Esophagus muscularis mucosa (tissue), 4 donors: ENCODE results near the gene RAB9B. TPM values are rescaled to one million over a fixed set of nuclear protein-coding genes. Genes with fewer than 3 reads are reported as not detected.
A peak's percentile ranks its signal among the peaks of the same experiment; 100 is the strongest.
"Not testable (repeated sequence)": the region's sequence is repeated elsewhere in the genome, so short reads cannot be mapped to it uniquely, and the experiment has no call there.

ENCODE experiments used
- DNase-seq: peaks from one replicate; pipeline ENCODE4 v3.0.0-alpha.2; 2017; ENCODE audit errors: extremely low spot score
- H3K27ac ChIP-seq, 4 donors: fragments of 200-600 bp; sonication (generic); replicated peaks in 1 of 4; 1 replicate in 3 of 4; 2 replicates in 1 of 4; pipeline ENCODE4 v1.5.1; 2016 to 2019; ENCODE audit warnings: mild to moderate bottlenecking in 1 of 4
- H3K27me3 ChIP-seq, 4 donors: fragments of 200-600 bp; sonication (generic); one replicate each; pipeline versions ENCODE4 v1.5.1 to v1.6.0; 2016 to 2019
- H3K36me3 ChIP-seq, 4 donors: fragments of 200-600 bp; sonication (generic); one replicate each; pipeline ENCODE4 v1.5.1; 2016 to 2019
- H3K4me1 ChIP-seq, 4 donors: fragments of 200-600 bp; sonication (generic); one replicate each; pipeline ENCODE4 v1.5.1; 2016 to 2019
- H3K4me3 ChIP-seq, 4 donors: fragments of 200-600 bp; sonication (generic); 1 replicate in 2 of 4; 2 replicates in 2 of 4; pipeline ENCODE4 v1.5.1; 2016 to 2019; ENCODE audit warnings: mild to moderate bottlenecking in 4 of 4, moderate library complexity in 1 of 4
- H3K9me3 ChIP-seq, 4 donors: fragments of 200-600 bp; sonication (generic); 1 replicate in 3 of 4; 2 replicates in 1 of 4; pipeline ENCODE4 v1.5.1; 2016 to 2019
- EP300 ChIP-seq: sonication (generic); formaldehyde crosslinking; IDR thresholded peaks from one replicate; pipeline ENCODE4 v1.6.1; 2017; ENCODE audit warnings: antibody characterized with exemption
- POLR2A ChIP-seq: fragments of 450-650 bp; IDR thresholded peaks from one replicate; pipeline ENCODE4 v1.6.1; 2017; ENCODE audit warnings: antibody characterized with exemption, moderate library complexity, mild to moderate bottlenecking, low read depth
- POLR2AphosphoS5 ChIP-seq, 2 donors: sonication (generic); formaldehyde crosslinking; IDR thresholded peaks; one replicate each; pipeline ENCODE4 v1.6.1; 2017; ENCODE audit warnings: antibody characterized with exemption in 2 of 2
- whole genome bisulfite sequencing: methylation state at CpG from one replicate; pipeline ENCODE4 v1.1.5; 2018; 5-methylcytosine and 5-hydroxymethylcytosine counted together
- intact Hi-C: fragments of 100-400 bp; cut with DNase I; formaldehyde crosslinking; loops from one replicate; pipeline ENCODE4 v1.15.1; 2023
- total RNA-seq, 4 donors: library from RNA; depleted of rRNA; stranded (reverse); fragments of >200 nt; gene quantifications; one replicate each; pipeline versions ENCODE4 v1.1.0 to v1.2.1, GENCODE V29; 2016
- TF ChIP-seq, protein P1 (sequence below), 3 experiments: fragments of 200-600 bp in 2 of 3; fragments of 450-650 bp in 1 of 3; sonication (generic) in 2 of 3; IDR thresholded peaks; one replicate each; pipeline ENCODE4 v1.5.1; 2017 to 2019; ENCODE audit warnings: antibody characterized with exemption in 3 of 3, mild to moderate bottlenecking in 2 of 3, moderate library complexity in 1 of 3

The RAB9B gene
- total RNA-seq, 4 donors from 2014 or later, result 8.9 to 13.6 (median 11.1) TPM

- no peaks in the 10 kb centered on the region for H3K9me3 ChIP-seq
- H3K4me3 ChIP-seq, result peak overlapping the region; percentile 64 to 72 (median 67)
- WGBS, result 29% methylated on average over 8 of the region's 11 CpGs
- peak overlapping the region; percentile 82 to 90 (median 87) for H3K27ac ChIP-seq
- H3K36me3 ChIP-seq, result no peaks in the 10 kb centered on the region
- peaks cover 0 to 20% (median 17%) of the 10 kb centered on the region in 4 donors for H3K4me1 ChIP-seq
- no peaks in the 10 kb centered on the region for H3K27me3 ChIP-seq
- intact Hi-C loops, result no loop called here
- TF ChIP-seq POLR2A (no peak), EP300 (no peak), POLR2AphosphoS5 (IDR thresholded peaks at IDR 0.05) (peak; percentile 19 to 60)
- TF ChIP-seq, protein P1, sequence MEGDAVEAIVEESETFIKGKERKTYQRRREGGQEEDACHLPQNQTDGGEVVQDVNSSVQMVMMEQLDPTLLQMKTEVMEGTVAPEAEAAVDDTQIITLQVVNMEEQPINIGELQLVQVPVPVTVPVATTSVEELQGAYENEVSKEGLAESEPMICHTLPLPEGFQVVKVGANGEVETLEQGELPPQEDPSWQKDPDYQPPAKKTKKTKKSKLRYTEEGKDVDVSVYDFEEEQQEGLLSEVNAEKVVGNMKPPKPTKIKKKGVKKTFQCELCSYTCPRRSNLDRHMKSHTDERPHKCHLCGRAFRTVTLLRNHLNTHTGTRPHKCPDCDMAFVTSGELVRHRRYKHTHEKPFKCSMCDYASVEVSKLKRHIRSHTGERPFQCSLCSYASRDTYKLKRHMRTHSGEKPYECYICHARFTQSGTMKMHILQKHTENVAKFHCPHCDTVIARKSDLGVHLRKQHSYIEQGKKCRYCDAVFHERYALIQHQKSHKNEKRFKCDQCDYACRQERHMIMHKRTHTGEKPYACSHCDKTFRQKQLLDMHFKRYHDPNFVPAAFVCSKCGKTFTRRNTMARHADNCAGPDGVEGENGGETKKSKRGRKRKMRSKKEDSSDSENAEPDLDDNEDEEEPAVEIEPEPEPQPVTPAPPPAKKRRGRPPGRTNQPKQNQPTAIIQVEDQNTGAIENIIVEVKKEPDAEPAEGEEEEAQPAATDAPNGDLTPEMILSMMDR (IDR thresholded peaks at IDR 0.05), result no peak
- DNase-seq, result no peak
These were observed 685 bp downstream of the RAB9B start for GRCh38 chrX:103831342-103831802.

DNA sequence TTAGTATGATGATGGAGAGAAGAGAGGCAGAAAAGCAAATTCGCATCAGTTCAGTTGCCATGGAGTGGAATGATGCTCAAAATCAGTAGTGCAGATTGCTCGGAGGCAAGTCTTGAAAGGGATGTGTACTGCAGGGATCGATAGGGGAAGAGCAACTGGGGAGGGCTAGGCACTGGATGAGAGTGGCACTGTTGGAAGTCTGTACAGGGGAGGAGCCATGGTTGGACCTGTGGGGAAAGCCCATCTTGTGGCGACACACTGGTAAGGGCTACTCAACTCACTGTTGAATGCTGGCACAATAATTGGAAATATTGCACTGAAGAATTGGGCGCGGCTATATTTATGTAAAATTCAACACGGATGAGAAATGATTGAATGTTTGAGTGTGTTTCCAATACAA, 1.2 kb downstream of the RAB9B start:
- peak overlapping the region; percentile 82 to 90 (median 87) for H3K27ac ChIP-seq

DNA sequence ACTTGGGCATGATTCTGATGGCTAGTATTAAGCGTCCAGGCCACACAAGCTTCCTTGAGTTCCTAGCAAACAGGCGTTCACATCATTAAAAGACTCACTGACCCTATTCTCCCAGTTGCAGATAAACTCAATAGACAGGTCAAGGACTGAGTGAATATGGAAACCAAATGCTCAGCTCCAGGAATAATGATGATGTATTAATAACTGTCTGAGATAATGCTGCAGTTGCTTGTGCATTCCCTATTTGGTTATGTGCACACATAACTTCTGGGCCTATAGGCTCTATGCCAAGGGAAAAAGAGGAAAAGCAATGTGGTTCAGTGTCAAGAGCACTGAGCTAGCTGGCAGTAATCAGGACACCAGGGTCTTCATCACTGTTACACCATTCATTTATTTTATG, 3.5 kb downstream of the RAB9B start:
- Histone ChIP-seq H3K36me3 (no peaks in the 10 kb centered on the region), H3K4me1 (peaks cover 0 to 22% (median 19%) of the 10 kb centered on the region in 4 donors), H3K4me3 (no peak overlapping the region), H3K27ac (peak overlapping the region; percentile 49 to 90 (median 72)), H3K27me3 (no peaks in the 10 kb centered on the region), H3K9me3 (no peaks in the 10 kb centered on the region)
- 47% methylated on average over 2 of the region's 2 CpGs for WGBS
- intact Hi-C loops, result no loop called here
- TF ChIP-seq POLR2AphosphoS5 (IDR thresholded peaks at IDR 0.05) (no peak), POLR2A (no peak), EP300 (no peak)
- TF ChIP-seq, protein P1 (IDR thresholded peaks at IDR 0.05), result no peak
- no peak for DNase-seq

More for the DNA sequence above, 1.2 kb downstream of the RAB9B start:
- intact Hi-C loops, result no loop called here
- Histone ChIP-seq H3K27me3 (no peaks in the 10 kb centered on the region), H3K4me3 (peak overlapping the region; percentile 64 to 72 (median 67)), H3K4me1 (peaks cover 0 to 20% (median 17%) of the 10 kb centered on the region in 4 donors), H3K9me3 (no peaks in the 10 kb centered on the region), H3K36me3 (no peaks in the 10 kb centered on the region)
- DNase-seq, result no peak
- TF ChIP-seq EP300 (no peak), POLR2A (no peak), POLR2AphosphoS5 (IDR thresholded peaks at IDR 0.05) (no peak)
- TF ChIP-seq, protein P1 (IDR thresholded peaks at IDR 0.05), result no peak
- WGBS, result 78% methylated on average over 7 of the region's 7 CpGs

DNA sequence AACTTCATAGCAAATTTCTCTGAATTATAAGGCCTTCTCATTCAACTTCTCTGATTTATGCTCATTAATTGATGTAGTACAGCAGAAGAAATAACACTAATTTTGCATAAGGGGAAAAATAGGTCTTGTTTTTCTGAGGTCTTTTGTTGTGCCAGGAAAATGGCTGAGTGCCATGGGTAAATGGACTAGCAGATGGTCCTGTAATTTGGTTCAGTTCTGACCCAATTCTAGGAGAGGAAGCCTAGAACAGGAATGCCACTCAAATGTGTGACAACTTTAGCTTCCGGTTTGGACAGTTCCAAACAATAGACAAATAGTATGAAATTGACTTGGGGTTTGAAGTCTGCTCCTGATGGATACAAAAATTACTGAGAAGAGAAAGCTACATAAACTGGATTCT, 6.2 kb downstream of the RAB9B start:
- no peak for DNase-seq
- TF ChIP-seq POLR2A (no peak), POLR2AphosphoS5 (IDR thresholded peaks at IDR 0.05) (no peak), EP300 (no peak)
- TF ChIP-seq, protein P1 (IDR thresholded peaks at IDR 0.05), result no peak
- no peaks in the 10 kb centered on the region for H3K36me3 ChIP-seq
- H3K4me1 ChIP-seq, result peaks cover 0 to 23% (median 9%) of the 10 kb centered on the region in 4 donors
- WGBS, result 100% methylated on average over 1 of the region's 1 CpG
- H3K27ac ChIP-seq, result no peak overlapping the region
- intact Hi-C loops, result no loop called here
- H3K27me3 ChIP-seq, result no peaks in the 10 kb centered on the region
- no peaks in the 10 kb centered on the region for H3K9me3 ChIP-seq
- no peak overlapping the region for H3K4me3 ChIP-seq

DNA sequence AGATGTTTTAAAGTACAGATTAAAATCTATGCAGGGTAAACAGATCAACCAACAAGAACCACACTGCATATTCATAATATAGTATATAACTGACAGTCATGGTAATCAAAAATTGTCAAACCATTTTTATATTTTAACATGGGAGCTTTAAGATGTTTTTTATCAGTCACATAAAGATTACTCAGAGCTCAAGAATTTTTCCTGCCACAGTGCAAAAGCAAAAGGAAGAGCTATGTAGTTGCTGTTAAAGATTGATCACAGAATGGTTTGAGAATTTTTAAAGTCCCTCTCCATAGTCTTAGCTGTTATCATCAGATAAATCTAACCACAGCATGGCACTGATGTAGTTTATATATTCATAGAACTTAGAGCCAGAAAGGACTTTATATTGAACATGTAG, 8.5 kb downstream of the RAB9B start:
- Histone ChIP-seq H3K27ac (no peak overlapping the region), H3K9me3 (no peaks in the 10 kb centered on the region), H3K27me3 (no peaks in the 10 kb centered on the region), H3K36me3 (no peaks in the 10 kb centered on the region), H3K4me1 (peaks cover 0 to 18% (median 6%) of the 10 kb centered on the region in 4 donors), H3K4me3 (no peak overlapping the region)
- no peak for TF ChIP-seq POLR2AphosphoS5 (IDR thresholded peaks at IDR 0.05)
- DNase-seq, result no peak
- intact Hi-C loops, result no loop called here

GRCh38 chrX:103820802-103821201, 11.3 kb downstream of the RAB9B start:
- intact Hi-C loops, result not testable (repeated sequence)

More at GRCh38 chrX:103820802-103821201, 11.3 kb downstream of the RAB9B start:
- H3K4me1 ChIP-seq, H3K4me3 ChIP-seq, H3K9me3 ChIP-seq, H3K27ac ChIP-seq, H3K36me3 ChIP-seq, H3K27me3 ChIP-seq, DNase-seq: not testable (repeated sequence)
- 90% methylated on average over 4 of the region's 6 CpGs for WGBS
